HG02852 (cell line): ENCODE measurements around the gene CEBPA.
"Not testable (repeated sequence)": the region's sequence is repeated elsewhere in the genome, so short reads cannot be mapped to it uniquely, and the experiment has no call there.

Source experiments
- ATAC-seq: cut with Tn5 transposase; IDR thresholded peaks from one replicate; pipeline ENCODE4 v1.9.1; 2021; ENCODE audit warnings: mild to moderate bottlenecking, moderate library complexity; ENCODE audit not compliant: unreplicated experiment

CEBPA gene

DNA sequence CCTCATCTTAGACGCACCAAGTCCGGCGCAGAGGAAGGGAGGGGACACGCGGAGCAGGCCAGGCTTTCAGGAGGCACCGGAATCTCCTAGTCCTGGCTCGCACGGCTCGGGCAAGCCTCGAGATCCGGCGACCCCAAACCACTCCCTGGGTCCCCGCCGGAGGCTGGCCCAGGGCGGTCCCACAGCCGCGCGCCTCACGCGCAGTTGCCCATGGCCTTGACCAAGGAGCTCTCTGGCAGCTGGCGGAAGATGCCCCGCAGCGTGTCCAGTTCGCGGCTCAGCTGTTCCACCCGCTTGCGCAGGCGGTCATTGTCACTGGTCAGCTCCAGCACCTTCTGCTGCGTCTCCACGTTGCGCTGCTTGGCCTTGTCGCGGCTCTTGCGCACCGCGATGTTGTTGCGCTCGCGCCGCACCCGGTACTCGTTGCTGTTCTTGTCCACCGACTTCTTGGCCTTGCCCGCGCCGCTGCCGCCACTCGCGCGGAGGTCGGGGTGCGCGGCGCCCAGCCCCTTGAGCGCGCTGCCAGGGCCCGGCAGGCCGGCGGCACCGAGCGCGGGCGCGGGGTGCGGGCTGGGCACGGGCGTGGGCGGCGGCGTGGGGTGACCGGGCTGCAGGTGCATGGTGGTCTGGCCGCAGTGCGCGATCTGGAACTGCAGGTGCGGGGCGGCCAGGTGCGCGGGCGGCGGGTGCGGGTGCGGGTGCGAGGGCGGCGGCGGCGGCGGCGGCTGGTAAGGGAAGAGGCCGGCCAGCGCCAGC, 1.0 kb downstream of the CEBPA start:
- ATAC-seq, result no peak

DNA sequence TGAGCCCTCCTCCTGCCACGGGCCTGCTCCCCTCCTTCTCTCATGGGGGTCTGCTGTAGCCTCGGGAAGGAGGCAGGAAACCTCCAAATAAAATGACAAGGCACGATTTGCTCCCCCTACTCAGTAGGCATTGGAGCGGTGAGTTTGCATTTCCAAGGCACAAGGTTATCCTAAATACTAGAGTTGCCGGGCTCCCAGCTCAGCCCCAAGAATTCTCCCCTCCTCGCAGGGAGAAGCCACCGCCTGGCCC, 1.5 kb downstream of the CEBPA start:
- no peak for ATAC-seq

DNA sequence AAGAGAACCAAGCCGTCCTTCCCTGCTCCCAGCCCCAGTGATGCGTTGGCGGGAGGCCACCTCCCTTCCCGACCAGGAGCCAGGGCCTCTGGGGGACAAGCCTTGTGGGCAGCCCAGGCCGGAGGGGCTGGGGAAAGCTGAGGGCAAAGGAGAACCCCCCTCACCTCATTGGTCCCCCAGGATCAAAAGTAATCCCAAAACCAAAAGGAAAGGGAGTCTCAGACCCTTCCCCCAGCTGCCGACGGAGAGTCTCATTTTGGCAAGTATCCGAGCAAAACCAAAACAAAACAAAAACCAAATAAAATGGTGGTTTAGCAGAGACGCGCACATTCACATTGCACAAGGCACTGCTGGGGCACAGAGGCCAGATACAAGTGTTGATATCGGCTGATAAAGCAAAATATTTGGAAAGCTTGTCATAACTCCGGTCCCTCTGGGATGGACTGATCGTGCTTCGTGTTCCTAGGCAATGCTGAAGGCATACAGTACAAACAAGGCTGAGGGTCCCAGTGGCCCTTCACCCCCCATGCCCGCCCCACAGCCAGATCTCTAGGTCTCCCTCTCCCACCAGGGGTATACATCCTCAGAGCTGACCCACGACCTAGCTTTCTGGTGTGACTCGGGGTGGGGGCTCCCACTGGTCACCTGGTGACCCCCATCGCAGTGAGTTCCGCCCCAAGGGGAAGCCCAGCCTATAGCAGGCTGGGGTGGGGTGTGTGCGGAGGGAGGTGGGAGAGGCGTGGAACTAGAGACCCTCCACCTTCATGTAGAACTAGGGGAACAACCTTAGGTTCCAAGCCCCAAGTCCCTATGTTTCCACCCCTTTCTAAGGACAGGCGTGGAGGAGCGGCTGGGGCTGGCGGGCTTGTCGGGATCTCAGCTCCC, 2.1 kb downstream of the CEBPA start:
- no peak for ATAC-seq

DNA sequence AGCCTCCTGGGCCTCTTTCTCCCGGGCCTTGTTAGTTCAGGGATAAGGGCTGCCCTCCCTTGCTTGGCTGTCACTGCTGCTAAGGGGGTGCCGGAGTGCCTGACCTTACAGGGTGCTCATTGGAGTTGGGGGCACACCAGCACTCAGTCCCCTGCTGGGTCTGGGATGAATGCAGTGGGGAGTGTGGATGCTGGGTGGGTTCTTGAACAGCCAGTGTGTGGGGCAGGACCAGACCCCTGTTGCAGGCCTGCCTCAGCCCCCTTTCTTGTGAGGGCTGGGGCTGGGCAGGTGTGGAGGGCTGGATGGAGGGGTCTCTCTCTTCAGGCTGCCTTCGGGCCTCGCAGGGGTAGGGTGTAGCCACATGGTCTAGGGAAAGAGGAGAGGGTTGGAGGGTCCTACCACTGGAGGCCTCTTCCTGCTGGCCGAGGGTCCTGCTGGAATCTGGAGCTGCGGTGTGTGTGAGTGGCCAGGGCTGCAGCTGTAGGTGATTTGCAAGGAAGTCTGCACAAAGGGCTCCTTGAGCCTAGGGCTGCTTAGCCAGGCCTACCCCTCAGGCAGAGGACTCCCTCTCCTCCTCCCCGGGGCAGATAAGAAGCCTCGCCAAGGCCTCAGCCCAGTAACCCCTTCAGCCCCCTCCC, 3.2 kb downstream of the CEBPA start:
- no peak for ATAC-seq

DNA sequence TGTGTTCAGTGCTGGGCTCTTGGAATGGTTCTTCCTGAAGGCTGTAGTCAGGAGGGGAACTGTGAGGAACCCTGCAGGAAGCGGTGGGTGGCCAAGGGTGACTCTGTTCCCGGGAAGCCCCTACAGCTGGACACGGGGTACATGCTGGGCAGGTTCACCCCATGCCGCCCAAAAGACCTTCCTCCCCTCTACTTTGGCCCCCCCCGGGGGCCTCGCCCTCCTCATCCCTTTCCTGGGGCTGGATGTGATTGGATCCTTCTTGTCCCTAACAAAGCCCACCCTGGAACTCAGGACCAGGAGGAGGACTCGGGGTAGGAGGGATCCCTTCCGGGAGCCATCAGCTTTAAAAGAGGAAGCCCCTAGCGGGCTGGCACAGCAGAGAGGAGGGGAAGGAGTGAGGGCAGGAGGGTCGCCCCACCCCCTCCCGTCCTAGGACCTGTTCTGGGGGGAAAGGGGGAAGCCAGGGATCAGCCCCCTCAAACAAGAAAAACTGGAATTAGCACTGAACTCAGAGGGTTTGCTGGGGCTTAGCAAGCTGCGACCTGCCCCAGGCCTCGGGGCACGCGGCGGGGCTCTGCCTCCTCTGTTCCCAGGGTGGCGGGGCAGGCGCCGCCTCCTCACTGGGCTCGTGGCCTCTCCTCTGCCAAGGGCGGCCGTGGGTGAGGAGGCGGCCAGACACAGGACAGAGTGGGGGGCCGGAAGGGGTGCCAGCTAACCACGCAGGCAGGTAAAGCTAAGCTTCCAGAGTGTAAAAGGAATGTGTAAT, 4.0 kb downstream of the CEBPA start:
- no peak for ATAC-seq

DNA sequence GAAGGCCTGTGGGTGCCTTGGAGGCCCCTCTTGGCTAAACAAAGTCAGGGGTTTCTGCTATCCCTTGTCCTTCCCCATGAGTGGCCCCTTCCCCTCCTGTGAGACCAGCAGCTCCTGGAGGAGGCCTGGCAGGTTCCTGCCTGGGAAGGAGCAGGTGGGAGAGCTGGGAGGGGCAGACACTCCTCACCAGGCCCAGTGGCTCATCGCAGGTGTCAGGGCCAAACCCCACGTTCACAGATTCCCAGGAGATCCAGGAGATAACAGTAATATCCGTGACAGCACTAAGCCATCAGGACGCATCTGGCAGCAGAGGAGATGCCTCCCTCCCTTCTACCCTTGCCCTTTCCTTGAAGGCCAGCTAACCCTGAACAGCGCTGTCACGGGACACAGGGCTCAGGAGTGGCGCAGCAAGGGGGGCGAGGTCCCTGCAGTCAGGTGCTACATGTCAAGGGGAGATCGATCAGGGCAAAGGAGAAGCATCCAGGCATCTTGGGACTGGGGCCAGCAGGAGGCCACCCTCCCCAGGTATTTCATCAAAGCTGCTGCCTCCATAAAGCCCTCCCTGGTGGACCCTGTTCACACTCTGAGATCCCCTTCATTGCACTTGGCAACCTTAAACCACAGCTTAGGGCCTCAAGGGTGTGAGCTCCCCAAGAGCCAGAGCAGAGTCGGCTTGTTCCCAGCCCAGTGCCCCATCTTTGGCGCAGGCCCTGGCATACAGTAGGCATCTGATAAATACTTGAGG, 4.8 kb downstream of the CEBPA start:
- no peak for ATAC-seq

DNA sequence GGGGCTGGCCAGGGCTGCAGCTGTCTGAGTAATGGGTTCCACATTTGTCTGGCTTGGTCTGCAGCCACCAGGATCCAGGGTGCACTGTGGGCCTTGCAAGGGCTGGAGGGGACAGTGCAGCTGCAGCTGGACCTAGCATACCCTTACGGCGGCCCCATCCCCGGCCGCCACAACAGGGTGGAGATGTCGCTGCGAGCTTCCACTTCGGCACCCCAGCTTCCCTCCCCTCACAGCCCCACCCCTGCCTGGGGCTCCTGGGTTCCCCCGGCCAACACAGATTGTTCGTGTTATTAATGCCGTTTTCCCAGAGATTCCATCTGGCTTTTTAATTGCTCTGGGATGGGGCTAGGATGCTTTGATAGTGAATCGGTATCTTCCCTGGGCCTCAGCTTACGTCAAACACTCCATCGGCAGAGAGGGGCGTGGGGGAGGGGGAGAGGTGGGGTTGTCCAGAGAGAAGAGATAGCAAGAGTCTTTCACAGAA, 5.8 kb downstream of the CEBPA start:
- no peak for ATAC-seq

DNA sequence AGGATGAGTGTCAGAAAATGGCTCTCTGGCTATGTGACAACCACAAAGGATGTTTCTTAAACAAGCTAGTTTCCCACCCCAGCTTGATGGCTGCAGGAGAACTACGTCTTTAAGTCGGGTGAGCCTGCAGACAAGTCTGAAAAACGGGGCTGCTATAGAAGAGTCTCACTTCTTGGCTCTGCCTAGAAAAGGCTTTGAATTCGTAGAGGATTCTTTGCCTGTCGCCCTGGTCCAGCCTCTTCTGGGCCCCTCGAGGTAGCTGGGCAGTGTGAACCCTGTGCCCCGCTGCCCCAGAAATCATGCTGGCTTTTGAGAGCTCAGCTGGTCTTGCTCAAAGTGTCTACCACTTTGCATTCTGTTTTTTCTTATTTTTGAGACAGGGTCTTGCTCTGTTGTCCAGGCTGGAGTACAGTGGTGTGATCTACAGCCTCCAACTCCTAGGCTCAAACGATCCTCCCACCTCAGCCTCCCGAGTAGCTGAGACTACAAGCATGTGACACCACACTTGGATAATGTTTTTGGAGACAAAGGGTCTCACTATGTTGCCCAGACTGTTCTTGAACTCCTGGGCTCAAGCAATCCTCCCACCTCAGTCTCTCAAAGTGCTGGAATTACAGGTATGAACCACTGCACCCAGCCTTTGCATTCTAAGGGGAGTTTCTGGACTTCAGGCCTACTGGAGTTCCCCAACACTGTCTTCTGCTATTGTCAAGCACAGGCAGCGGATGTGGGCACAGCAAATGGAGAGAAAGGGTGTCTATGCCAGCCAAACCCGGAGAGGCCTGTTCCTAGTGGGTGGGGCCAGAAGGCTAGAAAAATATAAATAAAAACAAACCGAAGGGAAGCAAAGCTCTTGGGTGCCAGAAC, 6.5 kb downstream of the CEBPA start:
- no peak for ATAC-seq

DNA sequence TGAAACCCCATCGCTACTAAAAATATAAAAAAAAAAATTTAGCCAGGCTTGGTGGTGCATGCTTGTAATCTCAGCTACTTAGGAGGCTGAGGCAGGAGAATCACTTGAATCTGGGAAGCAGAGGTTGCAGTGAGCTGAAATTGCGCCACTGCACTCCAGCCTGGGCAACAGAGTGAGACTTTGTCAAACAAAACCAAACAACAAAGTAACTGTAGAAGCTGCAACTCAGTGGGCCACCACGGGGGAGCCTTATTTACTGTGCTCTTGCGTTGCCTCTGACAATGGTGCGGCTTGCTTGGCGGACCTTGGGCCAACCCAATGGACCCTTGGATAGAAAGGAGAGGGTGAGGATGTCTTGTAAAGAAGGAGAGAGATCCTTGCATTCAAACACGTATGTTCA, 7.3 kb downstream of the CEBPA start:
- ATAC-seq, result not testable (repeated sequence)

DNA sequence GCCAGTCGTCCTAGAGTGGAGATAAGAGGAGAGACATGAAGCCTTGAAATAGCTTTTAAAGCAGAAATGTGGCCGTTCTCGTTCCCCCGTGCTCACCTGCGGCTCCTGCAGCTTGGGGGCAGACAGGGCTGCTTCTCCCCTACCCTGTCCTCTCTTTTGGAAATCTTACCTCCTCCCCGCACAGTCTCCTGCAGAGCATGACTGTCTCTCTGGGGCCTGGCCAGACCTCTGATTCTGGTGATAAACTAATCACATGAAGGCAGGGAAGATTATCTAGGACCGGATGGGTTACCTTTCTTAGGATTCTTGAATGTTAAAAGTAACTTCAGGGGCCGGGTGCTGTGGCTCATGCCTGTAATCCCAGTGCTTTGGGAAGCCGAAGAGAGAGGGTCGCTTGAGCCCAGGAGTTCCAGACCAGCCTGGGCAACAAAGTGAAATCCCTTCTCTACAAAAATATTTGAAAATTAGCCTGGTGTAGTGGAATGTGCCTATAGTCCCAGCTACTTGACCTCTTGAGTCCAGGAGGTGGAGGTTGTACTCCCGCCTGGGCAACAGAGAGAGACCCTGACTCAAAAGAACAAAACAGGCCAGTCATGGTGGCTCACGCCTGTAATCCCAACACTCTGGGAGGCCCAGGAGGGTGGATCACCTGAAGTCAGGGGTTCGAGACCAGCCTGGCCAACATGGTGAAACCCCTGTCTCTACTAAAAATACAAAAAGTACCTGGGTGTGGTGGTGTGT, 8.1 kb downstream of the CEBPA start:
- no peak for ATAC-seq

DNA sequence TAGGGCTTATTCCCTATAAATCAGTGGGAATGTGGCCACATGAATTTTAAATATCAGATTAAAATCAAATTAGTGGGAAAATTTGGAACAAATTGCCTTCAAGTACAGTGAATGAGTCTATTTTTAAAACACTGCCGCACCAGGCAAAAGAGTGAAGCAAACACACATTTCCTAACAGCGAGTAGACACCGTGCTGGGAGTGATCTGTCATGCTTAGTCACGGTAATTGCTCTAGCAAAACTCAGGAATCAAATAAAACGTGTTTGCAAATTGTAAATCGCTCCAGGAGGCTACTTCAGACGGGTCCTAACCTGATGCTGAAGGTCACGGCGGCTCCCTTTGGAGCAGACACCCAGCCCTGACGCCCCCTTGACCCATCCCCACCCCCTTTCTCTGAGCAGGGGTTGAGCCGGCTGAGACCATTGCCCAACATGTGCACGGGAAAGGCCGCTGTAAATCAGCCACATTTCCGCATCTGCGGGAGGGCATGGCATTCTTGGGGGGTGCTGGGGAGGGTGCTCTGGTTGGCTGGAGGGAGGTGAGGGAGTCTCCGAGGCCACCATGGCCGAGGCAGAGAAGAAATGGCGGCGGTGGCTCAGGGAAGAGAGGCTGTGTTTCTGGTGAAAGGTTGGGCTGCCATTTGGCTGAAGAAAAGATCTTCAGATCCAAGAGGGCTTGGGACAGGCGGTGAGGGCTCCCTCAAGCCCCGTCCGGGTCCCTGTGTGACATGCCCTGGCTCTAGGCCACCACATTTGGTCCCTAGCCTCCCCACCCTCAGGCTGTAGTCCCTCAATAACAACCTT, 8.9 kb downstream of the CEBPA start:
- no peak for ATAC-seq

DNA sequence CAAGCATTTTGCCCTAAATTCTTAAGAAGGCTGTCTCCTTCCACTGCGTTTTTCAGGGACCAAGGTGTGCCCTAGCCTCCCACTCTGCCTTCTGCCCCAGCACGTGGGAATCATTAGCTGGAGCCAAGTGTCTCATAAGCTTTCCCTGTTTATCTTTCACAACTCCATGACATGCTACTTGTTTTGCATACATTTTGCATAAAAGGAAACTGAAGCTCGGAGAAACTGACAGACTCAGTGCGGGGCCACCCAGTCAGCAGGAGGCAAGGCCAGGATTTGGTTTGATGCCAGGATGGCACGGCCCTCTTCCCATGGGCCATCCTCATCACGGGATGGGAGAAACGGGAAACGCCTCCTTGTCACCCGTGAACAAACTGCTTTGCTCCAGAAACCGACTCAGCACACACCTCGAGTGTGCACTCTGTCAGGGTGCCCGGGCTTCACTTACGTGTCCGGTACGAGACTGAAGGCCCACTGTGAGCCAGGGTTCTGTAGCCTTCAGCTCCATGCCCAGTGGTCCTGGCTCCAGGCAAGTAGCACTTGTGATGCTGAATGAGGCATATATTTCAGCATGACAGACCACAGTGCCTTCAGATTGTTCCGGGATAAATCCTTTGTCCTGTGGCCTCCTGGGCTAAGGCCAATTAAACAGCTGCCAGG, 9.6 kb downstream of the CEBPA start:
- no peak for ATAC-seq

DNA sequence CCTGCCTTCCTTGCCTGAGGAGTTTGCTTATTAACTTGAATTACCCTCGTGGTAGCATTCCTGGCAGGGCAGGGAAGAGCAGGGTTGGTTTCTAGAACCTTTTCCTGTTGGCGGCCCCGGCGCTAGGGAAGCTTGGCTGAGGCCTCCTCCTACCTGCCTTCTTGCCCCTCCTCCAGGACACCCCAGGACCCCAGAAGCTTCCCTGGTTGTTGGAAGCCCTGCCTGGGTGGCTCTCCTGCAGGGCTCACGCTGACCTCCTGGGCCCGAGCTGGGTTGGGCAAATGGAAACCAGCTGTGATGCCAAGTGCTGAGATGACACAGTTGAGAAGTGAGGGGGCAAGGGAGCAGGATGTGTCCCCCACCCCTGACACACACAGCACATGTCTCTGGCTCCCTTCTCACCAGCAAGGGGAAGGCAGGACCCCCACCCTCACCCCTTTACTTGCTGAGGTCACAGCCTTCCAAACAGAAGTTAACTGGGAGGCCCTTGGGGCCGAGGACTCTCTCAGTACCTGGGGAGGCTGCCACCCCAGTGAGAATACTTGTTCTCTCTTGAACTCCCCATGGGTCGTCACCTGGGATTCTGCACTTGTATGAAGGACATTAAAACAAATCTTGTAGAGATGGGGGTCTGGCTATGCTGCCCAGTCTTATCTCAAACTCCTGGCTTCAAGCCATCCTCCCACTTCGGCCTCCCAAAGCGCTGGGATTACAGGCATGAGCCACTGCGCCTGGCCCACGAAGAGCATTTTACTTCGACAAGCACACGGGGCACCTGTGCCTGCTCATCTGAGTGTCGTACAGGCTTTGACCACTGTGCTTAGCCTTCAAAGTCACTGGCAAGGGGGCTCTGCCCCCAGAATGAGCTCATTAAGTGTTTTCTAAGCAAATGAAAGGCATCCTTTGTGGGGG, 10.5 kb downstream of the CEBPA start:
- ATAC-seq, result no peak

DNA sequence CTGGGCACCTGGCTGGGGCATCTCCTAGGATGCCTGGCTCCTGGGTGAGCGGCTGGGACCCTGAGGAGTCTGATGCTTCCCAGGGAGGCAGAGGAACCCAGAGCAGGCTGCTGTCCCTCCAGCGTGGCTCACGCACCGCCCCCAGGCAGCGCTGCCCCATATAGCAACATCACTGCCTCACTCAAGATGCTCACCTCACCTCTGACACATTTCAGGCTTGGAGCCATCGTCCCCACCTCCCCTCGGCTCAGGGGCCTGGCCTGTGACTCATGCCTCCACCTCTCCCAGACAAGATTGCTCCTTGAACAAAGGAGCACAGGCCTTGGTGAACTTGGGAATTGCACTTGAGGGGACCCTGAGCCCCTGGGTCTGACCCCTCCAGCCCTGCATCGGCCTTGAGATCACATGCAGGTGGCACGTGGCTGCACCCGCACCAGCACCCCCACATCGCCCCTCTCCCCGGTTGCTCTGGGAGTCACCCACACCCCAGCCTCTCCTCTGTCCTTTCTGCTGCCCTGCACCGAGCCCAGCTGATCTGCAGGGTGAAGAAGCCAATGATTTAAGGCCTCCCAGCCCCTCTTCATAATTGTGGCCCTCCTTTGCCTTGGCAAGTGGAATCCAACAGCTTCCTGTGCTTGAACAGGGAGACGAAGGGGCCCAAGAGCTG, 11.2 kb downstream of the CEBPA start:
- no peak for ATAC-seq

DNA sequence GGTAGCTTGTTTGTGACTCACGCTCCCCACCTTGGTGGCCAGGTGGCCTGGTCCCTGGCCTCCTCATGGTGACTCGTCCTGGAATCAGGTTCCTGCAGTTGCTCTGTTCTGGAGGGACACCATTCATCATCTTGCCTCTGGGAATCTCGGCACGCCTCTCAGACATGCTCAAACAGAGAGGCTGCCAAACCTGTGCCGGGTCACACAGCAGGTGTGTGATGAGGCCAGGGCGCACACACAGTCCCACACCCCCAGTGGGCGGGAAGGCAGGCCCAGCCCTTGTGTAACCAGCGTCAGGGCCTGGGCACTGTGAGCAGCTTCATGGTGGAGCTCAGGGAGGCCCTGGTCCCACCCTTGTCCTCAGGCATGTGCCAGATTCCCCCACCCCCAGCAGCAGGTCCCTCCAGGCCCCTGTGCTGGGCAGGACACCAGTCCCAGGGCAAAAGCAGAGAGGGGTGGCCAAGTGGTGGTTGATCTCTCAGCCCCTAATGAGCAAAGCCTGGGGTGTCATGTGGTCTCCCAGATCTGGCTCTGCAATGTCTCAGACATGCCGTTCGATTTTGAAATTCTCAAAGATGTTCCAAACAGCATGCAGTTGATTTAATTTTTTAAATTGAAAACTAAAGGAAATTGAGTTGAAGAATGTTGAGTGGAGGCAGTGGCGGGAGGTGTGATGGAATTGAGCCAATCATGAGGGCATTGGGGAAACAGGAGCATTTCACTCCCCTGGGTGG, 12.1 kb downstream of the CEBPA start:
- no peak for ATAC-seq
